PC-3 (cell line): ENCODE data around the gene URB2. TPM values are rescaled to one million over a fixed set of nuclear protein-coding genes. Genes with fewer than 3 reads are reported as not detected.

Source experiments
- ATAC-seq: fragments of 200-7000 bp; cut with Tn5 transposase; 2 replicates; pipeline ENCODE4 v1.9.1; 2020; ENCODE audit warnings: mild to moderate bottlenecking, moderate library complexity
- BruUV-seq: library from RNA; stranded (reverse); fragments of 400-500 nt; replicated peaks from 2 replicates; lab custom pipeline; 2021; lab: Mats Ljungman, UMichigan
- CTCF ChIA-PET: fragments of 300-600 bp; sonication (Branson Sonifier 250); formaldehyde crosslinking; loops from one replicate; lab custom pipeline; 2022; ENCODE audit warnings: antibody characterized with exemption; lab: Charles Lee
- POLR2A ChIA-PET: fragments of 300-600 bp; sonication (Branson Sonifier 250); formaldehyde crosslinking; loops from one replicate; lab custom pipeline; 2022; ENCODE audit warnings: antibody characterized with exemption; ENCODE audit not compliant: unreplicated experiment; lab: Charles Lee
- DNase-seq: peaks from one replicate; pipeline ENCODE4 v3.0.0-alpha.2; 2015
- H2AFZ ChIP-seq: fragments of 300-600 bp; sonication (generic); 2 replicates; pipeline ENCODE4 v1.6.0; 2016; ENCODE audit warnings: antibody characterized with exemption, low read length
- H3F3A ChIP-seq: fragments of 300-600 bp; sonication (generic); one replicate; pipeline ENCODE4 v1.6.0; 2017; ENCODE audit warnings: antibody characterized with exemption, low read length, control low read depth, mild to moderate bottlenecking; ENCODE audit not compliant: unreplicated experiment
- H3K27ac ChIP-seq: fragments of 300-600 bp; sonication (generic); 2 replicates; pipeline ENCODE4 v1.5.1; 2016; ENCODE audit warnings: mild to moderate bottlenecking, low read length
- H3K27me3 ChIP-seq: fragments of 300-600 bp; sonication (generic); 2 replicates; pipeline ENCODE4 v1.6.1; 2016; ENCODE audit warnings: low read length, mixed read lengths
- H3K36me3 ChIP-seq: fragments of 300-600 bp; sonication (generic); 2 replicates; pipeline ENCODE4 v1.6.1; 2016; ENCODE audit warnings: low read depth, mixed run types, low read length, mixed read lengths
- H3K4me1 ChIP-seq: fragments of 300-600 bp; sonication (generic); 2 replicates; pipeline ENCODE4 v1.5.1; 2016; ENCODE audit warnings: low read length; ENCODE audit not compliant: insufficient read depth
- H3K4me2 ChIP-seq: fragments of 300-600 bp; sonication (generic); 2 replicates; pipeline ENCODE4 v1.6.0; 2016; ENCODE audit warnings: low read length
- H3K4me3 ChIP-seq: fragments of 300-600 bp; sonication (generic); 2 replicates; pipeline ENCODE4 v1.5.1; 2016; ENCODE audit warnings: mild to moderate bottlenecking, low read length, mixed read lengths
- H3K79me2 ChIP-seq: fragments of 300-600 bp; sonication (generic); 2 replicates; pipeline ENCODE4 v1.6.1; 2017; ENCODE audit warnings: low read length, mixed read lengths
- H3K9ac ChIP-seq: fragments of 300-600 bp; sonication (generic); 2 replicates; pipeline ENCODE4 v1.6.0; 2016; ENCODE audit warnings: mild to moderate bottlenecking, low read length
- H3K9me2 ChIP-seq: fragments of 300-600 bp; sonication (generic); replicated peaks from 2 replicates; pipeline ENCODE4 v1.6.1; 2016; ENCODE audit warnings: mixed run types, low read length, mixed read lengths
- H3K9me3 ChIP-seq: fragments of 300-600 bp; sonication (generic); 2 replicates; pipeline ENCODE4 v1.6.1; 2016; ENCODE audit warnings: low read length, mixed read lengths
- H4K20me1 ChIP-seq: fragments of 300-600 bp; sonication (generic); 2 replicates; pipeline ENCODE4 v1.6.1; 2016; ENCODE audit warnings: low read length, mixed read lengths
- EZH2 ChIP-seq: fragments of 300-600 bp; sonication (generic); IDR thresholded peaks from one replicate; pipeline ENCODE4 v1.6.1; 2017; ENCODE audit warnings: antibody characterized with exemption, mild to moderate bottlenecking, low read length; ENCODE audit not compliant: unreplicated experiment
- EZH2phosphoT487 ChIP-seq: fragments of 300-600 bp; sonication (generic); IDR thresholded peaks from 2 replicates; pipeline ENCODE4 v1.6.1; 2018; ENCODE audit warnings: mild to moderate bottlenecking, antibody characterized with exemption, low read length, borderline replicate concordance
- intact Hi-C: fragments of 100-400 bp; cut with micrococcal nuclease; formaldehyde crosslinking; loops from 2 replicates; pipeline ENCODE4 v1.9.0; 2023
- total RNA-seq: library from RNA; depleted of rRNA; stranded (reverse); fragments of >200 nt; gene quantifications from 2 replicates; pipeline ENCODE4 v1.2.3, GENCODE V29; 2014
- TF ChIP-seq, protein P1 (sequence below): fragments of 300-600 bp; sonication (generic); conservative IDR thresholded peaks from 2 replicates; pipeline ENCODE4 v1.5.1; 2017; ENCODE audit warnings: antibody characterized with exemption, low read depth, mild to moderate bottlenecking, low read length

URB2 gene
- total RNA-seq, 1 experiment from 2014 or later = 26.2 TPM

DNA sequence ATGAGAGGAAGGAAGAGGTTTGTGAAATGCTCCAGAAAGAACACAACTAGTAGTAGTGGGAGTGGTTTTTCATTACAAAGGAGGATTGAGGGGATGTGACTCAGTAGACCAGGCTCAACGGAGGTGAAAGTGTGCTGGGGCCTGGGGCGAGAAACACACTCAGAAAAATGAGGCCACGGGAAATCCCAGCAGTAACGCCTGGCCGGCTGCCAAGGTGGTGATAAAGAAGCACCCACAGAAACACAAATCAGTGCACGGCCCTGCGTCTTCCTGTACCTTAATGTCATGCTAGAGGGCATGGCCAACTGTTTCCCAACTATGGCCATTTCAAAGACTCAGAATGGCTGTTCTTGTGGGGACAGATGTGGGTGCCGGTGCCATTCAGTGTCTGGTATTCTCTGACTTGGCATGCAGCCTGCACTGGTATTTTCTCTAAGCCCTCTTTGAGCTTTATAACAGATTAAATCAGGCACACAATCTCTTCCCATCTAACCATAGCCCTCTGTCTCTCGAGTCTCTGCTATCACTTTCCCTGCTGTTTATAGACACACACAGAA lies 38.2 kb downstream of the URB2 start:
- Histone ChIP-seq H3K36me3 (peaks cover 33% of the 10 kb centered on the region), H2AFZ (no peak overlapping the region), H3K79me2 (no peaks in the 10 kb centered on the region), H3K27me3 (no peaks in the 10 kb centered on the region), H3K27ac (no peak overlapping the region), H3K9me2 (no peaks in the 10 kb centered on the region), H3K9me3 (no peaks in the 10 kb centered on the region), H3K9ac (no peak overlapping the region), H4K20me1 (no peaks in the 10 kb centered on the region), H3K4me2 (no peak overlapping the region), H3F3A (no peaks in the 10 kb centered on the region), H3K4me1 (no peaks in the 10 kb centered on the region), H3K4me3 (no peak overlapping the region)
- POLR2A ChIA-PET = no interaction called here
- no peak for DNase-seq
- no TSS peak for BruUV-seq
- TF ChIP-seq, protein P1, sequence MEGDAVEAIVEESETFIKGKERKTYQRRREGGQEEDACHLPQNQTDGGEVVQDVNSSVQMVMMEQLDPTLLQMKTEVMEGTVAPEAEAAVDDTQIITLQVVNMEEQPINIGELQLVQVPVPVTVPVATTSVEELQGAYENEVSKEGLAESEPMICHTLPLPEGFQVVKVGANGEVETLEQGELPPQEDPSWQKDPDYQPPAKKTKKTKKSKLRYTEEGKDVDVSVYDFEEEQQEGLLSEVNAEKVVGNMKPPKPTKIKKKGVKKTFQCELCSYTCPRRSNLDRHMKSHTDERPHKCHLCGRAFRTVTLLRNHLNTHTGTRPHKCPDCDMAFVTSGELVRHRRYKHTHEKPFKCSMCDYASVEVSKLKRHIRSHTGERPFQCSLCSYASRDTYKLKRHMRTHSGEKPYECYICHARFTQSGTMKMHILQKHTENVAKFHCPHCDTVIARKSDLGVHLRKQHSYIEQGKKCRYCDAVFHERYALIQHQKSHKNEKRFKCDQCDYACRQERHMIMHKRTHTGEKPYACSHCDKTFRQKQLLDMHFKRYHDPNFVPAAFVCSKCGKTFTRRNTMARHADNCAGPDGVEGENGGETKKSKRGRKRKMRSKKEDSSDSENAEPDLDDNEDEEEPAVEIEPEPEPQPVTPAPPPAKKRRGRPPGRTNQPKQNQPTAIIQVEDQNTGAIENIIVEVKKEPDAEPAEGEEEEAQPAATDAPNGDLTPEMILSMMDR = no peak
- TF ChIP-seq EZH2 (no peak), EZH2phosphoT487 (no peak)
- intact Hi-C loops = no loop called here
- no peak for ATAC-seq
- CTCF ChIA-PET = no interaction called here

DNA sequence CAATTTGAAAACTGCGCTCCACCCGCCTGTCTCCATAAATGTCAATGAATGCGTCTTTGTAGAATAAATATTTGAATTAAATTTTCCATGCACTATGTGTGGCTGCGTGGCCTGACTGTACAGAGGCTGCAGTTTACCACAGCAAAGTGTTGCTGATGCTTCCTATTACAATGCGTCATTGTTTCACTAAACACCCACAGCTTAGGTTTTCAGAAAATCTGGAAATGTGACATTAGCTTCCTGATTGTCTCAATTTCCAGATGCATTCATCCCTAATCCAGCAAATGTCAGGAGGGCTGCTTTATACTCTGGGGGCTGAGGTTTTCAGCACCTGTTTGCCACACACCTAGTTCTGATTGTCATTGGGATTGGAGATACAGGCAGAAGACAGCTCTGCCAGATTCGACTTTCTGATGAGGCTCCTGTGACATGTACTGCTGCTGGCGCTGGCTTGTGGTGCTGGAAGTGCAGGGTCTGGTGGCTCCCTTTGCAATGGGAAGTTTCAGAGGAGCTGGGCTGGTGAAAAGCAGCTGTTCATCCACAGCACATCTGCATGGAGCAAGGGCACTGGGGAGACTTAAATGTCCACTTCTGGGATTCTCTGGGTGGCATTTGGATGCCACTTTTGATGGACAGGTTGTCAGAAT lies 40.0 kb downstream of the URB2 start:
- no peaks in the 10 kb centered on the region for H3K4me1 ChIP-seq
- ChIA-PET POLR2A (no interaction called here), CTCF (no interaction called here)
- no peak overlapping the region for H3K27ac ChIP-seq
- H3K9me3 ChIP-seq = no peaks in the 10 kb centered on the region
- H3K27me3 ChIP-seq = no peaks in the 10 kb centered on the region
- no peaks in the 10 kb centered on the region for H4K20me1 ChIP-seq
- BruUV-seq = no TSS peak
- H3K4me3 ChIP-seq = no peak overlapping the region
- ATAC-seq (no peak), DNase-seq (no peak)
- H2AFZ ChIP-seq = no peak overlapping the region
- no peak overlapping the region for H3K4me2 ChIP-seq
- no peak overlapping the region for H3K9ac ChIP-seq
- no peaks in the 10 kb centered on the region for H3F3A ChIP-seq
- H3K79me2 ChIP-seq = no peaks in the 10 kb centered on the region
- peaks cover 23% of the 10 kb centered on the region; the same call in 1 of the 2 replicates for H3K36me3 ChIP-seq
- TF ChIP-seq, protein P1 = no peak
- no peak for TF ChIP-seq EZH2
- TF ChIP-seq EZH2phosphoT487 = no peak
- intact Hi-C loops = no loop called here
- H3K9me2 ChIP-seq = no peaks in the 10 kb centered on the region

DNA sequence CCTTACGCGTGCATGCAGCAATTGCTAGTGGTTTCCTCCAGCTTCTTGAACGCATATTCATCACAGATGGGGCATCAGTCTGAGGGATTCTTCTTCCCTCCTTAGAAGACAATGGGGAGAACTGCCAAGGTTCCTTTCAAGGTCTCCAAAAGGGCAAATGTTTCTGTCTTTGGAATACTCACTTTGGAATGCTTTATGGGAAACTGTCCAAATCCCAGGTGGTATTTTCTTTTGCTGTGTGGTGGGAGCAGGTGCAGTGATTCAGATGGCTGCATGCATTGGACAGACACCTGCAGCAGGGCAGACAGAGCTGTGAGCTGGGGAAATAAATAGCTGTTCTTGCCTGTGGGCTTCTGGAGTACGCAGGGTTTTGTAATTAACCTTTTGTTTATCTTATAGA lies 40.5 kb downstream of the URB2 start:
- BruUV-seq = no TSS peak
- no peak overlapping the region for H3K4me3 ChIP-seq
- POLR2A ChIA-PET = no interaction called here
- H3K4me2 ChIP-seq = no peak overlapping the region
- no peak overlapping the region for H3K9ac ChIP-seq
- no peaks in the 10 kb centered on the region for H3K9me3 ChIP-seq
- no peak for DNase-seq
- ATAC-seq = no peak
- H3K4me1 ChIP-seq = no peaks in the 10 kb centered on the region
- no peak overlapping the region for H2AFZ ChIP-seq
- H3F3A ChIP-seq = no peaks in the 10 kb centered on the region
- peaks cover 20% of the 10 kb centered on the region; the same call in 1 of the 2 replicates for H3K36me3 ChIP-seq
- H3K79me2 ChIP-seq = no peaks in the 10 kb centered on the region
- H3K27me3 ChIP-seq = no peaks in the 10 kb centered on the region
- CTCF ChIA-PET = no interaction called here
- H3K9me2 ChIP-seq = no peaks in the 10 kb centered on the region
- H3K27ac ChIP-seq = no peak overlapping the region
- TF ChIP-seq, protein P1 = no peak
- no peak for TF ChIP-seq EZH2
- no peak for TF ChIP-seq EZH2phosphoT487
- no peaks in the 10 kb centered on the region for H4K20me1 ChIP-seq
- intact Hi-C loops = no loop called here
